GM18907 (cell line): Measurements from ENCODE around the gene CCDC78.

Experiments used
- ATAC-seq: cut with Tn5 transposase; IDR thresholded peaks from one replicate; pipeline ENCODE4 v1.9.1; 2021; ENCODE audit warnings: mild to moderate bottlenecking, moderate library complexity; ENCODE audit not compliant: unreplicated experiment

The CCDC78 gene

GRCh38 chr16:680967-681745, 45.1 kb downstream of the CCDC78 start:
- no peak for ATAC-seq

- ATAC-seq, result no peak
These were observed 45.7 kb downstream of the CCDC78 start for GRCh38 chr16:680625-680945.

GRCh38 chr16:679814-680624, 46.2 kb downstream of the CCDC78 start, which contains the start of gene STUB1:
STUB1 (plus strand) TSS chr16:680410; CDS start chr16:680526, 116 bp downstream.
- peak; percentile 30 for ATAC-seq

GRCh38 chr16:678858-679813, 47.1 kb downstream of the CCDC78 start:
- ATAC-seq, result peak; percentile 13

- ATAC-seq, result no peak
These were observed 47.9 kb downstream of the CCDC78 start for GRCh38 chr16:678209-678857.

- no peak for ATAC-seq
These were observed 48.7 kb downstream of the CCDC78 start for GRCh38 chr16:677316-678190.

GRCh38 chr16:676913-677312, 49.3 kb downstream of the CCDC78 start:
- no peak for ATAC-seq

GRCh38 chr16:676565-676902, 49.7 kb downstream of the CCDC78 start:
- no peak for ATAC-seq

GRCh38 chr16:675884-676564, 50.2 kb downstream of the CCDC78 start:
- ATAC-seq, result no peak

GRCh38 chr16:674968-675883, 51.0 kb downstream of the CCDC78 start, which contains the start of gene RHBDL1:
RHBDL1 (plus strand) TSS chr16:675671; CDS start chr16:675791, 120 bp downstream.
- no peak for ATAC-seq

GRCh38 chr16:674214-674881, 51.9 kb downstream of the CCDC78 start:
- no peak for ATAC-seq

- ATAC-seq, result no peak
These were observed 52.7 kb downstream of the CCDC78 start for GRCh38 chr16:673399-673991.

GRCh38 chr16:672851-673250, 53.4 kb downstream of the CCDC78 start:
- no peak for ATAC-seq
